Measurements from ENCODE around the gene IDH3G.

DNA sequence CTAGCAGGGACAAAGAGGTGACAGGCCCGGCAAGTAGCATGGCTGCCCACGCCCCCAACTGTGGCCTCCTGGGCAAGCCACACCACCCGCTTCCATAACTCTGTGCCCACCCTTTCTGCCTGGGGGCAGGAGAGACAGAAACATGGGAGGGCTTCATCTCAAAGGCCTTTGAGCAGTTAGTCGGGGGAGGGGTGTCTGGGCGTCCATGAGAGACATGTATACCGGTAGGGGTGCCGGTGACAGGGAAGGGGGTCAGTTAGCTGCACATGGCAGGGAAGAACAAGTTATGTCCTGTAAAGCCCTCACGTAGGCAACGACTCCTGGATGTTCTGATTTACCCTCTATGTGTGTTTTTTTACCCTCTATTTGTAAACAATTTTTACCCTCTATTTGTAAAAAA, 26.9 kb upstream of the IDH3G start:
- TF ChIP-seq, protein P1, sequence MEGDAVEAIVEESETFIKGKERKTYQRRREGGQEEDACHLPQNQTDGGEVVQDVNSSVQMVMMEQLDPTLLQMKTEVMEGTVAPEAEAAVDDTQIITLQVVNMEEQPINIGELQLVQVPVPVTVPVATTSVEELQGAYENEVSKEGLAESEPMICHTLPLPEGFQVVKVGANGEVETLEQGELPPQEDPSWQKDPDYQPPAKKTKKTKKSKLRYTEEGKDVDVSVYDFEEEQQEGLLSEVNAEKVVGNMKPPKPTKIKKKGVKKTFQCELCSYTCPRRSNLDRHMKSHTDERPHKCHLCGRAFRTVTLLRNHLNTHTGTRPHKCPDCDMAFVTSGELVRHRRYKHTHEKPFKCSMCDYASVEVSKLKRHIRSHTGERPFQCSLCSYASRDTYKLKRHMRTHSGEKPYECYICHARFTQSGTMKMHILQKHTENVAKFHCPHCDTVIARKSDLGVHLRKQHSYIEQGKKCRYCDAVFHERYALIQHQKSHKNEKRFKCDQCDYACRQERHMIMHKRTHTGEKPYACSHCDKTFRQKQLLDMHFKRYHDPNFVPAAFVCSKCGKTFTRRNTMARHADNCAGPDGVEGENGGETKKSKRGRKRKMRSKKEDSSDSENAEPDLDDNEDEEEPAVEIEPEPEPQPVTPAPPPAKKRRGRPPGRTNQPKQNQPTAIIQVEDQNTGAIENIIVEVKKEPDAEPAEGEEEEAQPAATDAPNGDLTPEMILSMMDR (conservative IDR thresholded peaks at IDR 0.05 in 1 of 2, IDR thresholded peaks at IDR 0.05 in 1 of 2; ENCODE audit: low read depth in 1 of 2, low read length in 2 of 2): no peak
- no peak for TF ChIP-seq EZH2 (IDR thresholded peaks at IDR 0.05; ENCODE audit: low read length, missing control alignments)

Measured in fibroblast of lung (primary cell).